Upper lobe of right lung (tissue), 1 donor: ENCODE results near the gene FRMD4A. TPM values are rescaled to one million over a fixed set of nuclear protein-coding genes. Genes with fewer than 3 reads are reported as not detected.

Source experiments
- ATAC-seq: fragments of 200-7000 bp; cut with Tn5 transposase; one replicate; pipeline ENCODE4 v1.9.1; 2020; ENCODE audit warnings: mild to moderate bottlenecking, moderate library complexity
- DNase-seq: peaks from one replicate; pipeline ENCODE4 v3.0.0-alpha.2; 2020
- H3K27ac ChIP-seq: fragments of 200-600 bp; one replicate; pipeline ENCODE4 v1.8.0; 2022
- H3K27me3 ChIP-seq: fragments of 200-600 bp; one replicate; pipeline ENCODE4 v1.8.0; 2022; ENCODE audit warnings: mild to moderate bottlenecking
- H3K36me3 ChIP-seq: fragments of 200-600 bp; one replicate; pipeline ENCODE4 v1.8.0; 2022
- H3K4me1 ChIP-seq: fragments of 200-600 bp; one replicate; pipeline ENCODE4 v1.8.0; 2022
- H3K4me3 ChIP-seq: fragments of 200-600 bp; one replicate; pipeline ENCODE4 v1.8.0; 2022; ENCODE audit warnings: mild to moderate bottlenecking
- H3K9me3 ChIP-seq: fragments of 200-600 bp; one replicate; pipeline ENCODE4 v1.8.0; 2022
- CTCF ChIP-seq: fragments of 200-600 bp; IDR thresholded peaks from one replicate; pipeline ENCODE4 v1.8.0; 2022; ENCODE audit warnings: antibody characterized with exemption
- intact Hi-C: fragments of 100-400 bp; cut with DNase I; formaldehyde crosslinking; loops from one replicate; pipeline ENCODE4 v1.11.0; 2022
- total RNA-seq: library from RNA; stranded (reverse); fragmentation: NEBNext Ultra II Directional; extraction: Animal tissue kit (Norgen Biotek cat#: 25700); gene quantifications from one replicate; pipeline ENCODE4 v1.2.1, GENCODE V29; 2021
- donor health status: DM: no; HTN: yes; CAD: no; lungs with severe emphysema.

The FRMD4A gene
- total RNA-seq, 1 donor from 2014 or later = 38.3 TPM

GRCh38 chr10:13683017-13683416 lies 647.7 kb downstream of the FRMD4A start:
- no peak overlapping the region for H3K4me3 ChIP-seq
- DNase-seq = no peak
- no peak for ATAC-seq
- peaks cover 21% of the 10 kb centered on the region for H3K4me1 ChIP-seq
- H3K27me3 ChIP-seq = no peaks in the 10 kb centered on the region
- no peak overlapping the region for H3K27ac ChIP-seq
- H3K36me3 ChIP-seq = no peaks in the 10 kb centered on the region
- H3K9me3 ChIP-seq = no peaks in the 10 kb centered on the region
- TF ChIP-seq CTCF = no peak
- intact Hi-C loops = no loop called here

- intact Hi-C loops = no loop called here
- H3K27me3 ChIP-seq = no peaks in the 10 kb centered on the region
- ATAC-seq (no peak), DNase-seq (no peak)
- TF ChIP-seq CTCF = no peak
- no peaks in the 10 kb centered on the region for H3K36me3 ChIP-seq
- no peak overlapping the region for H3K4me3 ChIP-seq
- H3K9me3 ChIP-seq = no peaks in the 10 kb centered on the region
- peaks cover 21% of the 10 kb centered on the region for H3K4me1 ChIP-seq
- no peak overlapping the region for H3K27ac ChIP-seq
Measured at GRCh38 chr10:13681960-13682359, 648.8 kb downstream of the FRMD4A start.

- no peak for TF ChIP-seq CTCF
- Histone ChIP-seq H3K4me1 (peaks cover 19% of the 10 kb centered on the region), H3K36me3 (no peaks in the 10 kb centered on the region), H3K27me3 (no peaks in the 10 kb centered on the region), H3K4me3 (no peak overlapping the region), H3K9me3 (no peaks in the 10 kb centered on the region), H3K27ac (no peak overlapping the region)
- intact Hi-C loops = no loop called here
- DNase-seq (no peak), ATAC-seq (no peak)
Measured at GRCh38 chr10:13681528-13681927, 649.2 kb downstream of the FRMD4A start.

GRCh38 chr10:13681095-13681494 lies 649.6 kb downstream of the FRMD4A start:
- intact Hi-C loops = no loop called here
- no peak for TF ChIP-seq CTCF
- Histone ChIP-seq H3K4me1 (peaks cover 16% of the 10 kb centered on the region), H3K9me3 (no peaks in the 10 kb centered on the region), H3K36me3 (no peaks in the 10 kb centered on the region), H3K4me3 (no peak overlapping the region), H3K27ac (no peak overlapping the region), H3K27me3 (no peaks in the 10 kb centered on the region)
- DNase-seq (no peak), ATAC-seq (no peak)

GRCh38 chr10:13678101-13678843 lies 652.5 kb downstream of the FRMD4A start:
- H3K9me3 ChIP-seq = no peaks in the 10 kb centered on the region
- TF ChIP-seq CTCF = no peak
- no peaks in the 10 kb centered on the region for H3K4me1 ChIP-seq
- intact Hi-C loops = no loop called here
- no peak overlapping the region for H3K4me3 ChIP-seq
- H3K36me3 ChIP-seq = no peaks in the 10 kb centered on the region
- DNase-seq = no peak
- no peak for ATAC-seq
- no peaks in the 10 kb centered on the region for H3K27me3 ChIP-seq
- no peak overlapping the region for H3K27ac ChIP-seq
